Erythroblast (primary cell): ENCODE measurements around the gene WDR93.

Source experiments
- DNase-seq, 2 experiments: peaks; one replicate each; lab custom pipeline; 2025; lab: John Stamatoyannopoulos, UW
- GATA1 ChIP-seq: IDR thresholded peaks from 2 replicates; pipeline ENCODE4 v1.6.1; 2011; ENCODE audit warnings: low read depth, mild to moderate bottlenecking, control low read depth, low read length, moderate library complexity
- POLR2A ChIP-seq: IDR thresholded peaks from 2 replicates; pipeline ENCODE4 v1.6.1; 2011; ENCODE audit warnings: mild to moderate bottlenecking, low read length

The WDR93 gene

GRCh38 chr15:89654301-89654761, 36.3 kb upstream of the WDR93 start:
- no peak for TF ChIP-seq POLR2A
- no peak for TF ChIP-seq GATA1
- DNase-seq, result no peak

- no peak for DNase-seq
Measured at GRCh38 chr15:89654847-89655805, 35.5 kb upstream of the WDR93 start, which contains the start of gene KIF7. Gene KIF7 (minus strand): TSS chr15:89655467. CDS start chr15:89652930, 2,537 bp downstream.

GRCh38 chr15:89656116-89656815, 34.3 kb upstream of the WDR93 start:
- no peak for TF ChIP-seq POLR2A
- TF ChIP-seq GATA1, result no peak
- no peak for DNase-seq

More at GRCh38 chr15:89654847-89655805, 35.5 kb upstream of the WDR93 start, which contains the start of gene KIF7:
- TF ChIP-seq POLR2A, result no peak
- TF ChIP-seq GATA1, result no peak

GRCh38 chr15:89657686-89658200, 32.9 kb upstream of the WDR93 start:
- TF ChIP-seq GATA1 (no peak), POLR2A (no peak)
- DNase-seq, result no peak

GRCh38 chr15:89659295-89659694, 31.3 kb upstream of the WDR93 start:
- no peak for DNase-seq
- no peak for TF ChIP-seq POLR2A
- no peak for TF ChIP-seq GATA1

GRCh38 chr15:89660556-89660955, 30.1 kb upstream of the WDR93 start:
- no peak for DNase-seq
- TF ChIP-seq GATA1 (no peak), POLR2A (no peak)

GRCh38 chr15:89662893-89663626, 27.6 kb upstream of the WDR93 start:
- TF ChIP-seq POLR2A (no peak), GATA1 (no peak)
- no peak for DNase-seq

- TF ChIP-seq POLR2A (no peak), GATA1 (no peak)
- DNase-seq, result no peak
Measured at GRCh38 chr15:89664441-89665350, 25.9 kb upstream of the WDR93 start.

GRCh38 chr15:89665449-89666181, 25.0 kb upstream of the WDR93 start:
- peak; percentile 22 to 32 for DNase-seq

GRCh38 chr15:89666184-89666857, 24.3 kb upstream of the WDR93 start:
- no peak for DNase-seq
- TF ChIP-seq GATA1 (no peak), POLR2A (no peak)

More at GRCh38 chr15:89665449-89666181, 25.0 kb upstream of the WDR93 start:
- TF ChIP-seq POLR2A (no peak), GATA1 (no peak)
